Mucosa of descending colon (tissue), 3 donors: ENCODE measurements around the gene PTH1R. TPM values are rescaled to one million over a fixed set of nuclear protein-coding genes. Genes with fewer than 3 reads are reported as not detected.

ENCODE experiments used
- ATAC-seq: fragments of 200-7000 bp; cut with Tn5 transposase; one replicate; pipeline ENCODE4 v1.9.1; 2020; ENCODE audit warnings: mild to moderate bottlenecking, moderate library complexity
- DNase-seq, 3 donors: peaks; one replicate each; pipeline ENCODE4 v3.0.0-alpha.2; 2020
- H3K36me3 ChIP-seq: fragments of 200-600 bp; one replicate; pipeline ENCODE4 v1.8.0; 2021; ENCODE audit warnings: low read depth, mild to moderate bottlenecking
- H3K4me1 ChIP-seq: fragments of 200-600 bp; one replicate; pipeline ENCODE4 v1.8.0; 2021; ENCODE audit warnings: low read depth, mild to moderate bottlenecking
- H3K4me3 ChIP-seq: fragments of 200-600 bp; one replicate; pipeline ENCODE4 v1.8.0; 2021; ENCODE audit warnings: mild to moderate bottlenecking
- H3K9me3 ChIP-seq: fragments of 200-600 bp; one replicate; pipeline ENCODE4 v1.8.0; 2021; ENCODE audit warnings: mild to moderate bottlenecking
- intact Hi-C, 2 donors: fragments of 100-400 bp; cut with DNase I in 1 of 2; cut with micrococcal nuclease in 1 of 2; formaldehyde crosslinking; loops; one replicate each; pipeline versions ENCODE4 v1.11.0 to v1.11.1; 2022; cut with DNase I, micrococcal nuclease
- total RNA-seq, 3 donors: library from RNA; stranded (reverse); fragmentation: NEBNext Ultra II Directional in 2 of 3; extraction: Animal tissue kit (Norgen Biotek cat#: 25700) in 2 of 3; gene quantifications; one replicate each; pipeline versions ENCODE4 v1.2.1 to v1.2.4, GENCODE V29; 2021 to 2023
- TF ChIP-seq, protein P1 (sequence below): fragments of 200-600 bp; IDR thresholded peaks from one replicate; pipeline ENCODE4 v1.8.0; 2022; ENCODE audit warnings: antibody characterized with exemption, mild to moderate bottlenecking
- donor health status: DM: no; HTN: no; CAD: no; lungs with moderate emphysema.
- donor health status: DM: no; HTN: no; CAD: no.
- donor health status: DM: no; HTN: yes; CAD: no.

Gene PTH1R
- total RNA-seq, 3 donors from 2014 or later = 0.87 to 4.6 (median 1.9) TPM

DNA sequence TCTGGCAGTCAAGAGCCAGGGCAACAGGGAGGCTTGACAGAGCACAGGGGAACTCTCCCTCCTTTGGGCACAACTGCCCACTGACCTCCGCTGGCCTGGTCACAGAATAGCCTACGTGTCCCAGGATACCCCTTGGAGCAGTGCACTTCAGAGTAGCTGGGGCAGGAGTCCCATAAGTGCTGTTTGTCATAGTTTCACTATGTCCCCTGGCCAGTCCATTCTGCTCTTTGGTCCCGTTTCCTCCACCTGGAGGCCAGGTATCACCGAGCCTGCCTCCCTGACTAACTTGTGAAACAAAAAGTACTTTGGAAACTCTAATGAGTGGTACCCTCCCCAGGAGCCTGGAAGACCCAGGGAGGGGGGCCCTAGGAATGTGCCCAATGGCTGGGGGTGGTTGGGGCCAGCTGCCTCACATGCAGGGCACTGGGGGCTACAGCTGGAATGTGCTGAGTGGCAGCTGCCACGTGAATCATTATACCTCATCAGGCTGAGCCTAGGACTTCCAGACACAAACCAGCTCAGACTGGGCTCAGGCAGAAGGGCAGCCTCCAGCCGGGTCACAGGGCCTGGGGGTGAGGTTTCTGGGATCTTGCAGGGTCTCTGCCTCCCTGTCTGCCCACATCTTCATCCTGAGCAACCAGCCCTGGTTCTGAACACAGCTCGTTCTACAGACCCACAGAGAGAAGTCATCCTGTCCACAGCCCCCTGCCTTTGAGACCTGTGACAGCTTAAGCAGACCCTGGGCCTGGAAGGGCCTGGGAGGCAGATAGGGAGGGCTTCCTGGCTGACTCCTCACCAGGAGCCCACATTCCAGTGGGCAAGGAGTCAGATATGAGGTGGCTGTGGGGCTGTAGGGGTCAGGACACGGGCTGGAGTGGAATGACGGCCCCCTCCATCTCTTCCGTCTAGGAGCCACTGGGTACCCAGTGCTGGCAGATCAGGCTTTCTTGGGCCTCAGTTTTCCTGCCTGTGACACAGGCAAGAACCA is 914 bp upstream of the PTH1R start:
- H3K36me3 ChIP-seq = no peaks in the 10 kb centered on the region
- no peaks in the 10 kb centered on the region for H3K4me1 ChIP-seq
- no peaks in the 10 kb centered on the region for H3K9me3 ChIP-seq
- ATAC-seq (no peak), DNase-seq (no peak)
- TF ChIP-seq, protein P1, sequence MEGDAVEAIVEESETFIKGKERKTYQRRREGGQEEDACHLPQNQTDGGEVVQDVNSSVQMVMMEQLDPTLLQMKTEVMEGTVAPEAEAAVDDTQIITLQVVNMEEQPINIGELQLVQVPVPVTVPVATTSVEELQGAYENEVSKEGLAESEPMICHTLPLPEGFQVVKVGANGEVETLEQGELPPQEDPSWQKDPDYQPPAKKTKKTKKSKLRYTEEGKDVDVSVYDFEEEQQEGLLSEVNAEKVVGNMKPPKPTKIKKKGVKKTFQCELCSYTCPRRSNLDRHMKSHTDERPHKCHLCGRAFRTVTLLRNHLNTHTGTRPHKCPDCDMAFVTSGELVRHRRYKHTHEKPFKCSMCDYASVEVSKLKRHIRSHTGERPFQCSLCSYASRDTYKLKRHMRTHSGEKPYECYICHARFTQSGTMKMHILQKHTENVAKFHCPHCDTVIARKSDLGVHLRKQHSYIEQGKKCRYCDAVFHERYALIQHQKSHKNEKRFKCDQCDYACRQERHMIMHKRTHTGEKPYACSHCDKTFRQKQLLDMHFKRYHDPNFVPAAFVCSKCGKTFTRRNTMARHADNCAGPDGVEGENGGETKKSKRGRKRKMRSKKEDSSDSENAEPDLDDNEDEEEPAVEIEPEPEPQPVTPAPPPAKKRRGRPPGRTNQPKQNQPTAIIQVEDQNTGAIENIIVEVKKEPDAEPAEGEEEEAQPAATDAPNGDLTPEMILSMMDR = no peak
- H3K4me3 ChIP-seq = no peak overlapping the region
- intact Hi-C loops = no loop called here

GRCh38 chr3:46878781-46879436 is 1.4 kb downstream of the PTH1R start:
- no peak for DNase-seq
- TF ChIP-seq, protein P1 = no peak
- peaks cover 5% of the 10 kb centered on the region for H3K4me1 ChIP-seq

DNA sequence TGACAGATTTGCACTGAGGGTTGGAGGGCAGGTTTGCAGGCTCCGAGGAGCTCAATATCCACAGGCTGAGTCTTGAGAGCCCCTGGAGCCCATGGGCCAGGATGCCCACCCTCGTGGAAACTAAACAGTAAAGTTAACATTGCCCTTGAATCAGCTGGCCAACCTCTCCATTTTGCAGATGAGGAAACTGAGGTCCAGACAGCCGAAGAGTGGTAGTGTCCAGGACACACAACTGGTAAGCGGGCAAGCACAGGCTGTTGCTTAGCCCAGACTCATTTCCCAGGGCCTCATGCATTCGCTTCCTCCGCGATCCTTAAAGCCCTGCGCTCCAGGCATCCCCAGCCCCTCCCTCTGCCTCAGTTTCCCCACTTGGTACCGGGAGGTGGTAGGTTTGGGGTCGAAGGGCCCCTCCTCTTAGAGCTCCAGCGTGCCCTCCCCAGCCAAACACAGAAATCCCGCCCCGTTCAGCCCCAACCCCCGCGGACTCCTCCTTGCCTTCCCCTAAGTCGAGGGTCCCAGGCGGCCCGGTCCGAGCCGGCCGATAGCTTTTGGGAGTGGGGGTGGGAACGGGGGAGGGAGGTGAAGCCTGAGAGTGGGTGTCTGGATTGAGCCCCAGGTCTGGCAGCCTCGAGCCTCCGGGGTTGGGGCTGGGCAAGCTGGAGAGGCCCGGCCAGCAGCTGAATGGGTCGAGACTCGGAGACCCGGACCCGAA is 3.5 kb downstream of the PTH1R start:
- no peak overlapping the region for H3K4me3 ChIP-seq
- peaks cover 5% of the 10 kb centered on the region for H3K4me1 ChIP-seq
- ATAC-seq (no peak), DNase-seq (no peak)
- no peaks in the 10 kb centered on the region for H3K9me3 ChIP-seq
- TF ChIP-seq, protein P1 = no peak
- no peaks in the 10 kb centered on the region for H3K36me3 ChIP-seq
- intact Hi-C loops = no loop called here

More at GRCh38 chr3:46878781-46879436, 1.4 kb downstream of the PTH1R start:
- intact Hi-C loops = no loop called here
- Histone ChIP-seq H3K4me3 (no peak overlapping the region), H3K36me3 (no peaks in the 10 kb centered on the region), H3K9me3 (no peaks in the 10 kb centered on the region)
- ATAC-seq = no peak

DNA sequence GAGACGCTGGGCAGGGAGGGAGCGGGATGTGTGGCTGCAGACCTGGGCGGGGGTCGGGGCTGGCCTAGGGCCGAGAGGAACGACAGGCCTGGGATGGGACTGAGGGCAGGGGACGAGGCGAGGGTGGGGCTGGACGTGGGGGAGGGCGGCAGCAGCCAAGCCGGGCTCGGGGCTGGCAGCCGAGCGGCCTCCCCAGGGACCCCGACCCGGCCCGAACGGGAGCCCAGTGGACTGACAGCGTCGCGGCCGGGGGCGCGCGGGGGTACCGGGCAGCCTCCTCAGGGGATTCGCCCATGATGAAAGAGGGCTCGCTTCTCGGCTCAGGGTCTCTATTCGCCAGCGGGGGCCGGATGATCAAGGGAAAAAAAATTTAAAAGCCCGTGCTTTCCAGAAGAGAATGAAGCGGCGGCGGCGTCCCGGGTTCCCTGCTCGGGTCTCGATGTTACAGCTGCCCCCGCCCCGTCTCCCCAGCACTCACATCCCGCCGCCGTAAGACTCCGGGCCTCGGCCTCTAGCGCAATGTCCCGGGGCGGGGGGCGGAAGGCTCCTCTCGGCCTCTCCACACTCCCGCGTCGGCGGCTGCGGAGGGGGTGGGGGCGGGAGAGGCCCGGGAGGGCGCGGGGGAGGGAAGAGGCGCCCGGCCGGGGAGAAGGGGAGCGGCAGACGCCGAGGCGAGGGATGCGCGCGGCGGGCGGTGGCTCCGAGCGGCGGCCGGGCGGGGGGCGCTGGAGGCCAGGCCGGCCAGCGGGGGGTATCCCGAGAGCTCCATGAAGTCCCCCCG is 4.3 kb downstream of the PTH1R start:
- Histone ChIP-seq H3K4me1 (peaks cover 5% of the 10 kb centered on the region), H3K36me3 (no peaks in the 10 kb centered on the region)
- DNase-seq = peak in 1 of 3 donors; percentile 17

More for the DNA sequence above, 4.3 kb downstream of the PTH1R start:
- TF ChIP-seq, protein P1 = no peak
- Histone ChIP-seq H3K4me3 (peak overlapping the region; percentile 11), H3K9me3 (no peaks in the 10 kb centered on the region)
- ATAC-seq = peak; percentile 25
- intact Hi-C loops = no loop called here
